H1 (cell line): Measurements from ENCODE around the gene CCL3. TPM values are rescaled to one million over a fixed set of nuclear protein-coding genes. Genes with fewer than 3 reads are reported as not detected.

Experiments used
- ASH2L ChIP-seq: fragments of 200-600, 300-600 bp; sonication (generic); IDR thresholded peaks from one replicate; pipeline ENCODE4 v1.7.1; 2017; ENCODE audit warnings: low read length
- CHD1 ChIP-seq: IDR thresholded peaks from 2 replicates; pipeline ENCODE4 v1.6.1; 2012; ENCODE audit warnings: low read depth, low read length, improper control_type of control experiment
- EGR1 ChIP-seq: IDR thresholded peaks from 2 replicates; pipeline ENCODE4 v1.6.1; 2011; ENCODE audit warnings: low read depth, low read length, borderline replicate concordance
- JUN ChIP-seq: IDR thresholded peaks from 2 replicates; pipeline ENCODE4 v1.6.1; 2011; ENCODE audit warnings: low read depth, mild to moderate bottlenecking, improper control_type of control experiment, low read length
- KDM1A ChIP-seq: fragments of 200-600, 300-600 bp; sonication (generic); IDR thresholded peaks from 2 replicates; pipeline ENCODE4 v1.7.1; 2016; ENCODE audit warnings: mild to moderate bottlenecking, low read length, borderline replicate concordance
- PHF8 ChIP-seq: fragments of 200-600 bp; sonication (generic); conservative IDR thresholded peaks from 2 replicates; pipeline ENCODE4 v1.7.1; 2012; ENCODE audit warnings: low read depth, mild to moderate bottlenecking, inconsistent platforms, low read length, moderate library complexity
- POLR2A ChIP-seq, 2 experiments: IDR thresholded peaks; 1 replicate in 1 of 2; 2 replicates in 1 of 2; pipeline ENCODE4 v1.6.1; 2011; ENCODE audit warnings: low read depth in 2 of 2, low read length in 2 of 2, mild to moderate bottlenecking in 2 of 2; ENCODE audit errors: control extremely low read depth in 1 of 2
- RNF2 ChIP-seq: fragments of 200-900, 300-1000 bp; sonication (generic); IDR thresholded peaks from 2 replicates; pipeline ENCODE4 v1.7.1; 2016; ENCODE audit warnings: borderline replicate concordance, low read depth, mild to moderate bottlenecking, antibody characterized with exemption, low read length; ENCODE audit not compliant: poor library complexity, severe bottlenecking; ENCODE audit errors: missing control alignments
- SIX5 ChIP-seq: IDR thresholded peaks from 2 replicates; pipeline ENCODE4 v1.6.1; 2011; ENCODE audit warnings: mild to moderate bottlenecking, low read depth, low read length
- SUZ12 ChIP-seq: fragments of 200-600 bp; sonication (generic); IDR thresholded peaks from 2 replicates; pipeline ENCODE4 v1.6.1; 2012; ENCODE audit warnings: mild to moderate bottlenecking, inconsistent platforms, low read length, moderate library complexity, mixed read lengths
- YY1 ChIP-seq: IDR thresholded peaks from 2 replicates; pipeline ENCODE4 v1.6.1; 2011; ENCODE audit warnings: low read depth, mild to moderate bottlenecking, low read length
- ZNF274 ChIP-seq: IDR thresholded peaks from 2 replicates; pipeline ENCODE4 v1.7.0; 2012; ENCODE audit warnings: low read length, borderline replicate concordance; ENCODE audit errors: extremely low read depth
- polyA plus RNA-seq, 7 experiments: library from polyadenylated mRNA; depleted of rRNA in 3 of 7; stranded (reverse) in 5 of 7; unstranded in 2 of 7; fragments of >200 nt in 5 of 7; fragments of 200-250 nt in 2 of 7; gene quantifications; 1 replicate in 5 of 7; 2 replicates in 1 of 7; 4 replicates in 1 of 7; pipeline versions ENCODE4 v1.2.1 to v1.2.3, GENCODE V29; 2011 to 2013; ENCODE audit warnings: missing spikeins in 2 of 7, mixed read lengths in 2 of 7
- total RNA-seq: library from RNA; stranded (reverse); fragmentation: NEBNext Ultra II Directional; extraction: Animal tissue kit (Norgen Biotek cat#: 25700); gene quantifications from 2 replicates; pipeline ENCODE4 v1.2.1, GENCODE V29; 2021
- TF ChIP-seq, protein P1 (sequence below): IDR thresholded peaks from 2 replicates; pipeline ENCODE4 v1.6.1; 2011; ENCODE audit warnings: low read length, improper control_type of control experiment
- TF ChIP-seq, protein P2 (sequence below): IDR thresholded peaks from 2 replicates; pipeline ENCODE4 v1.6.1; 2012; ENCODE audit warnings: inconsistent platforms
- TF ChIP-seq, protein P3 (sequence below): IDR thresholded peaks from 2 replicates; pipeline ENCODE4 v1.6.1; 2012; ENCODE audit warnings: low read length, inconsistent platforms

CCL3 gene
- total and polyA plus RNA-seq, 2 of the 8 experiments (the other 6 are each of a cell fraction or from before 2014, with no cell fraction given) = not detected

DNA sequence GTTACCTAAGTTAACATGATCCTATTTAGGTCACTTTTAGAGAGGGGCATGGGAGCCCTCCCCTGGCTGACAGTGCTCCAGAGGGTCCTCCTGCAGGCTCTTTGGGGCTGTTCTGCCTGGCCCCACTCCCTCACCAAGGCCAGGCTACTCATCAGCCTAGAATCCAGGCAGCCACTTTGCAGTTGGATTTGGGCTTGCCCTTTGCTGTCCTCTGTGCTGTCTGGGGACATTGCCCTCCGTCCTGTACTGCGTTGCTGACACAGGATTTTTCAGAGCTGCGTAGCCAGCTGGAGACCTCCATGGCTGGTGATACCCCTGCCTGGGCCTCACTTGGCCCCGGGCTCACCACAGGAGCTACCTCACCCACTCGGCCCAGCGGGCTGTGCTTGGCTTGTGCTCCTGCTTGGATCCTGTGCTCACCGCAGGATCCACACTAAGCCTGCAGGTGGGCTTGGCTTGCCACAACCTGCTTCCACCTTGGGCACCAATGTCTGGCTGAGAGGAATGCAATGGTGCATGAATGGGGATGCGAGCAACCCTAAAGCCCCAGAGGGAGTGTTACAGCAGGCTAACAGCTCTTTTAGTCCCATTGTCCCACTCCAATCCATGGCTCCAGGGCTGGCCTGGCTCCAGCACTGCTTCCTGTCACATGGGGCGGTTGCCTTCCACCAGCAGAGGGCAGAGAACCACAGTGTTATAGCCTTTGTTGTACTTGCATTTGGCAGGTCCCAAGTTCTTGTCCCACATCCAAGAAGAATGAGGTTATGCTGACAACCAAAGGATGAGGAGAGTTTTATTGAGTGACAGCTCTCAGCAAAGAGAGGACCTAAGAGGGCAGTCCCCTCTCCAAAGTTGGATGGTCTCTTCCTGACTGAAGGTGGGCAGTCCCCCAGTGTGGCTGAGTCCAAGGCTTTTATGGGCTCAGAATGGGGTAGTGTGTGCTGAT, 35.2 kb upstream of the CCL3 start (continued):
- TF ChIP-seq KDM1A (no peak), JUN (no peak), ASH2L (no peak), SIX5 (no peak), SUZ12 (no peak), POLR2A (IDR thresholded peaks at IDR 0.05; ENCODE audit: control extremely low read depth in 1 of 2, low read depth in 2 of 2, low read length in 2 of 2) (no peak), YY1 (no peak), CHD1 (no peak), PHF8 (no peak), EGR1 (no peak), ZNF274 (no peak), RNF2 (no peak)
- TF ChIP-seq, protein P1, sequence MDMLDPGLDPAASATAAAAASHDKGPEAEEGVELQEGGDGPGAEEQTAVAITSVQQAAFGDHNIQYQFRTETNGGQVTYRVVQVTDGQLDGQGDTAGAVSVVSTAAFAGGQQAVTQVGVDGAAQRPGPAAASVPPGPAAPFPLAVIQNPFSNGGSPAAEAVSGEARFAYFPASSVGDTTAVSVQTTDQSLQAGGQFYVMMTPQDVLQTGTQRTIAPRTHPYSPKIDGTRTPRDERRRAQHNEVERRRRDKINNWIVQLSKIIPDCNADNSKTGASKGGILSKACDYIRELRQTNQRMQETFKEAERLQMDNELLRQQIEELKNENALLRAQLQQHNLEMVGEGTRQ = peak; percentile 68
- TF ChIP-seq, protein P2, sequence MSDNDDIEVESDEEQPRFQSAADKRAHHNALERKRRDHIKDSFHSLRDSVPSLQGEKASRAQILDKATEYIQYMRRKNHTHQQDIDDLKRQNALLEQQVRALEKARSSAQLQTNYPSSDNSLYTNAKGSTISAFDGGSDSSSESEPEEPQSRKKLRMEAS = peak; percentile 59; the same call in 1 of the 2 replicates
- TF ChIP-seq, protein P3, sequence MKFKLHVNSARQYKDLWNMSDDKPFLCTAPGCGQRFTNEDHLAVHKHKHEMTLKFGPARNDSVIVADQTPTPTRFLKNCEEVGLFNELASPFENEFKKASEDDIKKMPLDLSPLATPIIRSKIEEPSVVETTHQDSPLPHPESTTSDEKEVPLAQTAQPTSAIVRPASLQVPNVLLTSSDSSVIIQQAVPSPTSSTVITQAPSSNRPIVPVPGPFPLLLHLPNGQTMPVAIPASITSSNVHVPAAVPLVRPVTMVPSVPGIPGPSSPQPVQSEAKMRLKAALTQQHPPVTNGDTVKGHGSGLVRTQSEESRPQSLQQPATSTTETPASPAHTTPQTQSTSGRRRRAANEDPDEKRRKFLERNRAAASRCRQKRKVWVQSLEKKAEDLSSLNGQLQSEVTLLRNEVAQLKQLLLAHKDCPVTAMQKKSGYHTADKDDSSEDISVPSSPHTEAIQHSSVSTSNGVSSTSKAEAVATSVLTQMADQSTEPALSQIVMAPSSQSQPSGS = no peak
